ENCODE results near the gene C1QTNF1.

Gene C1QTNF1

DNA sequence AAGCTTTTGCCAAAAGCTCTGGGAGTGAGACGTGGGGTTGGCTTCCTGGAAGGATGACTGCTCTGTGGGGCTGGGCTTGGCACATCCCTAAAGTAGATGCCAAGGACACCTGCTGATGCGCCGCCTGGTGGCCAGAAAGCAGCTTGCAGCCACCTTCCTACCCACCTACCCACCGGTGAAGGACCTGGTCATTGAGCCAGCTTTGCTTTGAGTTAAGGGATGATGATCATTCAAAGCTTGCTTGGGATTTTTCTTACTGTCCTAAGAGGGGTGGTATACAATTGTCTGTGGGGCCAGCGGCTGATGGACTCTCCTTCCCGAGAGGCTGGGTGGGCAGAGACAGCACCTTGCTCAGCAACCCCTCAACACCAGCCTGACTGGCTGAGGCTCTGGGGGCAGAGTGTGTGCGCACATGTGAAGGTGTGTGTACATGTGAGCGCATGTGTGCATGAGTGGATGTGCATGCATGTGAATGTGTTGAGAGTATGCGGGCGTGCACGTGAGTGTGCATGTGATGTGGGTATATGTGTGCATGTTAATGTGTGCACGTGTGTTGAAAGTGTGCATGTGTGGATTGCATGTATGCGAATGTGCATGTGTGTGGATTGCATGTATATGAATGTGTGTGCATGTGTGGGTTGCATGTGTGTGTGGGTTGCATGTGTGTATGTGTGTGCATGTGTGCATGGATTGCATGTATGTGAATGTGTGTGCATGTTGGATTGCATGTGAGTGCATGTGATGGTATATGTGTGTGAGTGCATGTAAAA lies 18.6 kb downstream of the C1QTNF1 start:
- DNase-seq, result peak; percentile 46 to 48

DNA sequence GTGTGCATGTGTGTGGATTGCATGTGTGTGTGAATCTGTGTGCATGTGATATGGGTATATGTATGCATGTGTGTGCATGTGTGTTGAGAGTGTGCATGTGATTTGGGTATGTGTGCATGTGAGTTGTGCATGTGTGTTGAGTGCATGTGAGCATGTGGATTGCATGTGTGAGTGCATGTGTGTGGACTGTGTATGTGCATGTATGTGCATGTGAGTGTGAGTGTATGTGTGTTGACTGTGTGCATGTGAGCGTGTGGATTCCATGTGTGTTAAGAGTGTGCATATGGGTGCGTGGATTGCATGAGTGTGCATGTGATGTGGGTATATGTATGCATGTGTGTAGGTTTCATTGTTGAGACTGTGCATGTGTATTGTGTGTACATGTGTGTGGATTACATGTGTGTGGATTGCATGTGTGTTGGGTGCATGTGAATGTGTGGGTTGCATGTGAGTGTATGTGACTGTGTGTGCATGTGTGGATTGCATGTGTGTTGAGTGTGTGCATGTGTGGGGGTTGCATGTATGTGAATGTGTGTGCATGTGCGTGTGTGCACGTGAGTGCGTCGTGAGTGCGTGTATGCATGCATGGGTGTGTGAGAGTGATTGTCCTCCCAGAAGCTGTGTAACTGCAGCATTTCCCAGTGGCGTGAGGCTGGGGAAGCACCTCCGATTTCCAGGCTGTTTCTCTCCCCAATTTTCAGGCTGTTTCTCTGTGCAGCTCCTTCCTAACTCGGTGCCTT lies 19.4 kb downstream of the C1QTNF1 start:
- no peak for DNase-seq

DNA sequence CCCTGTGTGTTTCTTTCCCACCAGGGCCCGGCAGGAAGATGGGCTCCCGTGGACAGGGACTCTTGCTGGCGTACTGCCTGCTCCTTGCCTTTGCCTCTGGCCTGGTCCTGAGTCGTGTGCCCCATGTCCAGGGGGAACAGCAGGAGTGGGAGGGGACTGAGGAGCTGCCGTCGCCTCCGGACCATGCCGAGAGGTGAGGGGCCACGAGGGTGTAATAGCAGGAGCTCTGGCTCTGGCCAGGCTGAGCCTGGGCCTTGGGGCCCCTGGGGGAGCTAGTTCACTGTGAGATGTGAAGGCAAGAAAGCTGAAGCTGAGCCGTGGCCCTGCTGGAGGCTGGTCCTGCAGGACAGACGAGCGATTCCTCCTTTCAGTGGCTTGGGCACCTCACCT lies 20.0 kb downstream of the C1QTNF1 start:
- no peak for DNase-seq

DNA sequence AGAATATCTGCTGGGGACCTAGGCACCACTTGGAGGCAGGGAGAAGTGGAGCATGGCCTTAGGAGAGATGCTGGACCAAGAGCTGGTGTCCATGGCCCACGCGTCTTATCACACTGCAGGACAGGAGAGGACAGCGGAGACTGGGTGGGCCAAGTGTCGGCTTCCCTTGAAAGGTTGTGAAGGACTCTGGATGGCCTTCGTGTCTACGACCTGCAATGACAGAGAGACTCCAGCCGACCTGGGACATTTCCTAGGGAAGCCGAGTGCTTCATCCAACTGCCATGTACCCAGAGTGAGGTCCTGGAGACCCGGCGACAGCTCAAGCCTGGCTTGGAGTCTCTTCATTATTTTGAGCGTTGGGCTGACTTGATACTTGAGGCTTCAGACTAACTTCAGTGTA lies 20.5 kb downstream of the C1QTNF1 start:
- no peak for DNase-seq

DNA sequence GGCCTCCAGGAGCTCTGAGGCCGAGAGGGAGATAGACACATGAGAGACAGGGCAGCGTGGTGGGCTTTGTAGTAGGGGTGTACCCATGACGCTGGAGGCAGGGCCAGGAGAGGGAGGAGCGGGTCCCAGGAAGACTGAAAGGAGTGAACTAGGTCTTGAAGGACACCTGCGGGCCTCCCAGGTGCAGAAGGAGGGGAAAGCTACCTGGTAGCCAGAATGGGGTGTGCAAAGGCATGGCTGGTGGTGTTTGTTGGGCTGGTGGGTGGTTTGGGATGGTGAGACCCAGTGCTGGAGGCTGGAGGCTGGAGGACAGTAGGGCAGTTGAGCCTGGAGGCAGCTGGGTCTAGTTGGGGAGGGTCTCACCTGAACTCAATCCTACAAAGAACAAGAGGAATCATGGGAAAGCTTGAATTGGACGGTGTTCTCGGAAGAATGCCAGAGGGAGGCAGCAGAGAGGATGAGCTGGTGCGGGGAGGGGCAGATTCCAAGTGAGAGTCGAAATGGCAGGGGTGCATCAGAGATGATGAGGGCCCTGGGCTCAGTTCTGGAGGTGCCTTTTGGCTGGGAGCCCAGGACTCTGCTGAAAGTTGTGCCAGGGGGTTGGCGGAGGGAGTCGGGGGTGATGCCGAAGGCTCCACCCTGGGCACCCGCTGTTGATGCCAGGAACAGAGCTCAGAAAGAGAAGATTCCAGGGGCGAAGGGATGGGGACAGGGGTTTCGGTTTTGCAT lies 21.2 kb downstream of the C1QTNF1 start:
- DNase-seq, result no peak

DNA sequence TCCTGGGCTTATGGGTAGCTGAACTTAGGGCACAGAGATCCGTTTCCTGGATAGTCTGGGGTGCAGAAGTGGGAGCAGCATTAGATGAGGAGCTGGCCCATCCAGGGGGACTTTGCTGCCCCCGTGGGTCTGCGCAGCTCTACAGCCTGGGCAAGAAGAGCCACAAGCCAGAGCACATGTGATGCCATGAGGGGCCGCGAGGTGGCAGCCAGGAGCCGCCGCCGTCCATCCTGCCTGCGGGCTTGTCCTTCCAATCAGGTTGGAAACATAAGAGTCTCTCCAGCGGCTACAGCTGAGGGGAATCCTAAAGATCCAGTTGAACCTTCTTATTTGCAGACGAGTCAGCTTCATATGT lies 21.9 kb downstream of the C1QTNF1 start:
- DNase-seq, result peak; percentile 79 to 84

GRCh38 chr17:79046197-79046915 lies 22.4 kb downstream of the C1QTNF1 start:
- no peak for DNase-seq

GRCh38 chr17:79046916-79047280 lies 22.9 kb downstream of the C1QTNF1 start:
- DNase-seq, result no peak

DNA sequence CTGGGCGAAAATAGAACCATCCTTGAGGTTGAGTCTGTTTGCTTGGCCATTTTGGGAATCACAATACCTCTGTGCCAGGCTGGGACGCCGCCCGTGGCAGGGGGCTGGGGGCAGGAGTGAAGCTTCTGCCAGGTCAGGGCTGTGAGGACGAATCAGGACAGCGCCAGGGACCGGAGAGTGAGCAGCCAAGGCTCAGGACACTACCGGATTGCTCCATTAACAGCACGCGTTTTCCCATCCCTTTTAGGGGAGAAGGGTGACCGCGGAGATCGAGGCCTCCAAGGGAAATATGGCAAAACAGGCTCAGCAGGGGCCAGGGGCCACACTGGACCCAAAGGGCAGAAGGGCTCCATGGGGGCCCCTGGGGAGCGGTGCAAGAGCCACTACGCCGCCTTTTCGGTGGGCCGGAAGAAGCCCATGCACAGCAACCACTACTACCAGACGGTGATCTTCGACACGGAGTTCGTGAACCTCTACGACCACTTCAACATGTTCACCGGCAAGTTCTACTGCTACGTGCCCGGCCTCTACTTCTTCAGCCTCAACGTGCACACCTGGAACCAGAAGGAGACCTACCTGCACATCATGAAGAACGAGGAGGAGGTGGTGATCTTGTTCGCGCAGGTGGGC lies 23.4 kb downstream of the C1QTNF1 start:
- no peak for DNase-seq

- DNase-seq, result no peak
Observed at GRCh38 chr17:79047923-79048825, 24.2 kb downstream of the C1QTNF1 start.

- no peak for DNase-seq
Observed at GRCh38 chr17:79048826-79049755, 25.1 kb downstream of the C1QTNF1 start.

- no peak for DNase-seq
Observed at GRCh38 chr17:79049821-79050220, 25.9 kb downstream of the C1QTNF1 start.

DNA sequence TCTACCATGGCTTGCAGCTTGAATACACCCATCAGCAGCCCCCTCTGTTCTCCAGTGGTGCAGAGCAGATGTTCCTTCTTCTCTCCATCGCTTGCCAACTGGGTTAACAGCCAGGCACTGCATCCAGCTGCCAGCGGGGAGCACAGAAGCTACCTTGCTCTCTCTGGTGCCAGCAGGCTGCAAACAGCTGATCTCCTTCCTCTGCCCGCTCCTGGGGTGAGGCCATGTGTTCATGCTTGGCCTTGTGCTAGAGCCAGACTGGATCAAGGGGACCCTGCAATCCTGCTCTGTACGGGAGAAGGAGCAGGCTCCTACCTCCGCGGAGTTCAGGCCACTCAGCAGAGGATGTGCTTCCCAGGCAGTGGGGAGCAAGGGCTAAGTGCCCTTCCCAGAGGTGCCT lies 26.6 kb downstream of the C1QTNF1 start:
- DNase-seq, result no peak

DNA sequence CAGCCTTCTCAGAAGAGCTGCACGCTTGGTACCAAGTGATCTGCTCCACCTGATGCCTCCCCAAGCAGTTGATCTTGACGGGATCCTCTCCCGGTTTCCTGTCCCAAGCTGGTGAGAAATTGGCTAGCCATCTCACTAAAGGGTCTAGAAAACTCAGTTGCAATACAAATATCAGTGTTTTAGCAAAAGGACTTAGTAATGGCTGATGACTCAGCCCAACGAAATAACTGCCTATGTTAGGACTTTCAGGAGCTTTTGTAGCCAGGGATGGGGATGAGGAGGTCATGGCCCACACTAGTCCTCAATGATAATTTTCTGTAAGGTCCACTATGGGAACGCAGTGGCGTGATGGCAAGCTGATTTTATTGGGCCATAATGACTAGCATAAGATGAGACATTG lies 27.3 kb downstream of the C1QTNF1 start:
- DNase-seq, result no peak

GRCh38 chr17:79052131-79052530 lies 28.2 kb downstream of the C1QTNF1 start:
- no peak for DNase-seq

GRCh38 chr17:79053251-79053925 lies 29.4 kb downstream of the C1QTNF1 start:
- DNase-seq, result no peak

DNA sequence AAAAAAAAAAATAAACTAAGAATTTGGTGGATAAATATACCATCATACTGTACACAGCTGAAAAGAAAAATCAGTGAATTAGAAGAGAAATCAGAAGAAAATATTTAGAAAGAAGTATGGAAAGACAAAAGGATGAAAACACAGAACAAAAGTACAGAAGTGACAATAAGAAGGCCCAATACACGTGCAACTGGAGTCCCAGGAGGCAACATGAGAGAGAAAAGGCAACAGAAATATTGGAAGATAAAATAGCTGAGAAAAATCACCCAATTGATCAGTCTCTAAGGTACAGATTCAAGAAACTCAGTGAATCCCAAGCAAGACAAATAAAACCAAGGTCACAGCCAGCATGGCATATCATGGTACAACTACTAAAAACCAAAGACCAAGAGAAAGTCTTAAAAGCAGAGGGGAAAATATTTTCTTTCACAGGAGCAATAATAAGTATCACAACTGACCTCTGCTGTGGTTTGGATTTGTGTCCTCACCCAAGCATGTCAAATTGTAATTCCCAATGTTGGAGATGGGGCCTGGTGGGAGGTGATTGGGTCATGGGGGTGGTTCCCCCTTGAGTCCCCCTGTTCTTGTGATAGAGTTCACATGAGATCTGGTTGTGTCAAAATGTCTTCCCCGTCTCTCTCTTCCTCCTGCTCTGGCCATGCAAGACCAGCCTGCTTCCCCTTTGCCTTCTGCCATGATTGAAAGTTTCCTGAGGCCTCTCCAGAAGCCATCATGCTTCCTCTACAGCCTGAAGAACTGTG lies 30.4 kb downstream of the C1QTNF1 start:
- no peak for DNase-seq

- no peak for DNase-seq
Observed at GRCh38 chr17:79055197-79055596, 31.2 kb downstream of the C1QTNF1 start.

DNA sequence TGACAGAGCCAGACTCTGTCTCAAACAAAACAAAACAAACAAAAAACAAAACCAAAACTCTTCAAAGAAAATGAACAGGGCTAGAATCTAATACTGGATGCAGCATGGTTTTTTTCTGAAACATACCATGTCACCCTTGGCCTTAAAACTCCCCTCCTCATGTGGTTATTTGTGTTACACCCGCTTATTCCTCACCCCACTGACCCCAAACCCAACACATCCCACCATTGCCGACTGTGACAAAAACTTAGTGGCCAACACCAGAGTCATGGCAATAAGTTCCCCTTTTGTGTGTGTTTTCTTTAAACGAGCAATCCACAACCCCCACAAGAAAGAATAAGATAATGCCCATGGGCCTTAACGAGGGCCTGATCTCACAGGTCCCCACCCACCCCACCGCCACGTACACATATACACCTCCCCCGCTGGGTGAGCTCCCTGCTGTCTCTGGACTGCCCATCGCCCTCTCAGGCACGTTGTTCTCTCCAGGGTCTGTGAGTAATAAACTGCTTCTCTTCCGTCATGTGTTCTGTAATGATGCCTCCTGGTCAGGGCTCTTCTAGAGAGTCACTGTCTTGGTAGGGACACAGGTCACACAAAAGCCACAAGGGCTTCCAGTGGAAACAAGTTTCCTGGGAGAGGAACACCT lies 33.9 kb downstream of the C1QTNF1 start:
- peak in 1 of 2 experiments; percentile 1 for DNase-seq

Data from Kasumi-1 (cell line).